Sigmoid colon (tissue), 3 donors: Measurements from ENCODE around the gene FAM168A.

Experiments used
- POLR2A ChIP-seq, 2 donors: fragments of 450-650 bp; IDR thresholded peaks; one replicate each; pipeline ENCODE4 v1.6.1; 2016; ENCODE audit warnings: antibody characterized with exemption in 2 of 2, mild to moderate bottlenecking in 2 of 2, moderate library complexity in 2 of 2
- TF ChIP-seq, protein P1 (sequence below), 4 experiments: fragments of 450-650 bp in 3 of 4; fragments of 200-600 bp in 1 of 4; IDR thresholded peaks; one replicate each; pipeline ENCODE4 v1.5.1; 2016 to 2019; ENCODE audit warnings: antibody characterized with exemption in 4 of 4, mild to moderate bottlenecking in 3 of 4, moderate library complexity in 2 of 4

DNA sequence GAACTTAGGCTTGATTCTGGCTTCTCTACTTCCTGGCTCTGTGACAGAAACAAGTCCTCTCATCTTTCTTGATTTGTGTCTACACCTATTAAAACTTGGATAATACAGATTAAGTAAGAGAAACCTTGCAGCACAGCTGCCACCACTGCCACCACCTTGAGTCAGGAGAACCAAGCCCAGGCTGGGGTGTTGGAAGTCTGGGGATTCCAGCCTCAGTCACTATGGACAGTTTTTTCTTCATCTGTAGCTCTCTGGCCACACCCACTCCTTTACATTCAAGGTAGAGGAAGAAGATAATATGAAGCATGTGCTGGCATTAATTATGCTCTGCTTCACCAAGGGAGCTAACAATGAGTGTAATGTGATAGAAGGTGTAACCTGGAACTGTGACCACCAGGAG lies 146.0 kb downstream of the FAM168A start:
- no peak for TF ChIP-seq POLR2A (IDR thresholded peaks at IDR 0.05)
- TF ChIP-seq, protein P1, sequence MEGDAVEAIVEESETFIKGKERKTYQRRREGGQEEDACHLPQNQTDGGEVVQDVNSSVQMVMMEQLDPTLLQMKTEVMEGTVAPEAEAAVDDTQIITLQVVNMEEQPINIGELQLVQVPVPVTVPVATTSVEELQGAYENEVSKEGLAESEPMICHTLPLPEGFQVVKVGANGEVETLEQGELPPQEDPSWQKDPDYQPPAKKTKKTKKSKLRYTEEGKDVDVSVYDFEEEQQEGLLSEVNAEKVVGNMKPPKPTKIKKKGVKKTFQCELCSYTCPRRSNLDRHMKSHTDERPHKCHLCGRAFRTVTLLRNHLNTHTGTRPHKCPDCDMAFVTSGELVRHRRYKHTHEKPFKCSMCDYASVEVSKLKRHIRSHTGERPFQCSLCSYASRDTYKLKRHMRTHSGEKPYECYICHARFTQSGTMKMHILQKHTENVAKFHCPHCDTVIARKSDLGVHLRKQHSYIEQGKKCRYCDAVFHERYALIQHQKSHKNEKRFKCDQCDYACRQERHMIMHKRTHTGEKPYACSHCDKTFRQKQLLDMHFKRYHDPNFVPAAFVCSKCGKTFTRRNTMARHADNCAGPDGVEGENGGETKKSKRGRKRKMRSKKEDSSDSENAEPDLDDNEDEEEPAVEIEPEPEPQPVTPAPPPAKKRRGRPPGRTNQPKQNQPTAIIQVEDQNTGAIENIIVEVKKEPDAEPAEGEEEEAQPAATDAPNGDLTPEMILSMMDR (IDR thresholded peaks at IDR 0.05), result no peak
